HG03521 (cell line): ENCODE measurements around the gene GATA3.

ENCODE experiments used
- ATAC-seq: cut with Tn5 transposase; IDR thresholded peaks from one replicate; pipeline ENCODE4 v1.9.1; 2021; ENCODE audit warnings: mild to moderate bottlenecking, moderate library complexity; ENCODE audit not compliant: unreplicated experiment

The GATA3 gene

GRCh38 chr10:8037941-8038894 is 16.3 kb upstream of the GATA3 start:
- ATAC-seq: no peak

- ATAC-seq: no peak
Observed at GRCh38 chr10:8039321-8039881, 15.1 kb upstream of the GATA3 start.

- ATAC-seq: no peak
Observed at GRCh38 chr10:8040651-8041050, 13.8 kb upstream of the GATA3 start.

- no peak for ATAC-seq
Observed at GRCh38 chr10:8041284-8041991, 13.1 kb upstream of the GATA3 start.

- ATAC-seq: no peak
Observed at GRCh38 chr10:8041992-8042720, 12.3 kb upstream of the GATA3 start.

GRCh38 chr10:8042721-8043568 is 11.5 kb upstream of the GATA3 start:
- no peak for ATAC-seq

GRCh38 chr10:8043569-8044306 is 10.8 kb upstream of the GATA3 start:
- ATAC-seq: no peak

- no peak for ATAC-seq
Observed at GRCh38 chr10:8044331-8044907, 10.1 kb upstream of the GATA3 start.

GRCh38 chr10:8044908-8045725 is 9.4 kb upstream of the GATA3 start:
- no peak for ATAC-seq

- no peak for ATAC-seq
Observed at GRCh38 chr10:8045726-8046494, 8.6 kb upstream of the GATA3 start.

- no peak for ATAC-seq
Observed at GRCh38 chr10:8047452-8048280, 6.8 kb upstream of the GATA3 start.

- ATAC-seq: no peak
Observed at GRCh38 chr10:8048281-8049008, 6.0 kb upstream of the GATA3 start.

GRCh38 chr10:8049045-8049864 is 5.2 kb upstream of the GATA3 start:
- no peak for ATAC-seq

GRCh38 chr10:8049865-8050555 is 4.5 kb upstream of the GATA3 start:
- ATAC-seq: no peak
